Amniotic stem cell (primary cell): Measurements from ENCODE around the gene RIPPLY3.

Experiments used
- DNase-seq: peaks from one replicate; lab custom pipeline; 2025; lab: John Stamatoyannopoulos, UW

The RIPPLY3 gene

GRCh38 chr21:37006486-37007291, at the start of gene RIPPLY3:
RIPPLY3 (plus strand) TSS chr21:37006702; CDS start chr21:37006773, 71 bp downstream.
- DNase-seq = no peak

- no peak for DNase-seq
Measured at GRCh38 chr21:36959020-36959835, 47.3 kb upstream of the RIPPLY3 start.

- DNase-seq = no peak
Measured at GRCh38 chr21:36960676-36961284, 45.7 kb upstream of the RIPPLY3 start.

DNA sequence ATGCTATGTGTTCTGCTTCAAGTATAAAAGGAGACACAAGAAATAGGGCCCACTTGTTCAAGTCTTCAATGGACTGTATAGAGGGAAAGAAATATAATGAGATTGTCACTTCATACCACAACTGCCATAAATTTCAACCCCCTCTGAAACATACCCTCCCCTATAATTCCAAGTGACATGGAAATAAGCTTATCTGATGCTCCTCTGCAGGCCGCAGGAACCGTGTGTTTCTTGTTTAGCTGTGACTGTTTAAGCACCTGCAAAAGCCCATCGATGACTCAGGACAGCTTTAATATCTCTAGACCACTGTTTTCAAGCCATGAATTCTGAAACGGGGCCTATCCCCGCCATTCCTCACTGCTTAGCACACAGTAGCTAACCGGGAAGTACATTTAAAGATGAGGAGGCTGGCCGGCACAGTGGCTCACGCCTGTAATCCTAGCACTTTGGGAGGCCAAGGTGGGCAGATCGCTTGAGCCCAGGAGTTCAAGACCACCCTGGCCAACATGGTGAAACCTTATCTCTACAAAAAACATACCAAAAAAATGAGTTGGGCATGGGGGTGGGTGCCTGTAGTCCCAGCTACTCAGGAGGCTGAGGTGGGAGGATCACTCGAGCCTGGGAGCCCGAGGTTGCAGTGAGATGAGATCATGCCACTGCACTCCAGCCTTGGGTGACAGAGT, 44.3 kb upstream of the RIPPLY3 start:
- no peak for DNase-seq

- DNase-seq = no peak
Measured at GRCh38 chr21:36964398-36964797, 42.1 kb upstream of the RIPPLY3 start.

GRCh38 chr21:36964827-36965719, 41.4 kb upstream of the RIPPLY3 start:
- DNase-seq = no peak

- DNase-seq = no peak
Measured at GRCh38 chr21:36965720-36966065, 40.8 kb upstream of the RIPPLY3 start.

DNA sequence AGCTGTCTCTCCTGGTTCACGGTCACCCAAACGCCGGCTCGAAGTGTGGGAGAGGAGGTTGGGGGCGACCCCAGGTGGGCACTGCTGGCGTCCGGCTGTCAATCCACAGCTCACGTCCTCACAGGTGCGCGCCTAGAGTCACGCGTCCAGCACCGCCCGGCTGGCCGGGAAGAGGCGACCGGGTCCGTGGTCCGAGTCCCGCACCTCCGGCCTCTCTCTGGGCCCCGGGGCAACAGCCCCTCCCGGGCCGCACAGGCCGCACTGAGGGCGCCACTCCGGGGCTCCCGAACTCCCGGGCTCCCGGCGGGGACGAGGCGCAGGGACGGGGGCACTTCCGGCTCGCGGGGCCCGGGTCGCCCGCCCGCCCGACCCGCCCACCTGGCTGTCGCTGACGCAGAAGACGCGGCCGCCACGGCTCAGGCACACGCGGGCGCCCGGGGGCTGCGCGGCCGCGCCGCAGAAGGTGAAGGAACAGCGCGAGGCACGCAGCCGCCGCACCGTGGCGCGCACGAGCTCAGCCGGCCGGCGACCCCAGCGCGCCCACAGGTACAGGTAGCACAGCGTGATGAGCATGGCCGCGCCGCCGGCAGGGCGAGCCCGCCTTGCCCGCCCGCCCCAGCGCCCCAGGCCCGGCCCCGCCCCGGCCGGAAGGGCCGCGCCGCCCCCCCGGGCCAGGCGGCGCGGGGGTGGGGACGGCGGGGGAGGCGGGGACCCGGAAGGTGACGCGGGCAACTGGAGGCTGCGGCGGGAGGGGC, 40.3 kb upstream of the RIPPLY3 start, which contains the start of gene HLCS:
HLCS (minus strand) TSS at position 604 of the 755 bp plus-strand sequence; CDS start at position 573, 31 bp downstream.
- DNase-seq = peak; percentile 41

- no peak for DNase-seq
Measured at GRCh38 chr21:36966821-36967768, 39.4 kb upstream of the RIPPLY3 start.

DNA sequence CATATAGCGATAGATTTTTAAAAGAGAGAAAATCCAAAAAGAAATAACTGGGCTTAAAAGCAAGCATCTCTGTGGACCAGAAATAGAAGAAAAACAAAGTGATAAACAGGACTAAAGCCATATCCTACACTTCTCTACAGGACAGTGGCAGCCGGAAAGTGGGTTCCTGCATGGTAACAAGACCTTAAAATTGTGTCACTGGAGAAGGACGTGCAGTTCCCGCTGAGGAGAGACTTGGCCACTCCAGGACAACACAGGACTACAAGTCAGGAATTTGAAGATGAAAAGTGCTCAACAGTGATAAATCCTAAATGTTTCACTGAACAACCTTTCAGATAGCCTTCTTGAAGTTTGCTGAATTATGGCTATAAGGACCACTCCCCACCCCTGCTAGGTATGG, 38.1 kb upstream of the RIPPLY3 start:
- DNase-seq = no peak

DNA sequence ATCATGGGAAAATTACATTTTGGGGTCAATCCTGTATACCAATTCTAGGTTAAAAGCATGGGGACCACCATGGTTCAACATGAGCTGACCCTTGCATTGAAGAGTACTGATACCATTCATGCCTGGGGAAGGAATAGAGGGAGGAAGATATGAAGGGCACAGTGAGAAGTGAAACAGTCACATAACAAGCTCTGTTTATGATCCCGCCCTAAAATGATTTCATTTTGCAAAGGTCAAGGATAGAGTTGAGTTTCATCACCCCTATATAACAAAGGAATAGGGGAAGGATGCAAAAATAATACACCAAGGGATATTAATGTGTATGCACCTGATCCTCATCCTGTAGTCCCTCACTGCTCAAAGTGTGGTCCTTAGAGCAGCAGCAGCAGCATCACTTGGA, 37.5 kb upstream of the RIPPLY3 start:
- DNase-seq = no peak

DNA sequence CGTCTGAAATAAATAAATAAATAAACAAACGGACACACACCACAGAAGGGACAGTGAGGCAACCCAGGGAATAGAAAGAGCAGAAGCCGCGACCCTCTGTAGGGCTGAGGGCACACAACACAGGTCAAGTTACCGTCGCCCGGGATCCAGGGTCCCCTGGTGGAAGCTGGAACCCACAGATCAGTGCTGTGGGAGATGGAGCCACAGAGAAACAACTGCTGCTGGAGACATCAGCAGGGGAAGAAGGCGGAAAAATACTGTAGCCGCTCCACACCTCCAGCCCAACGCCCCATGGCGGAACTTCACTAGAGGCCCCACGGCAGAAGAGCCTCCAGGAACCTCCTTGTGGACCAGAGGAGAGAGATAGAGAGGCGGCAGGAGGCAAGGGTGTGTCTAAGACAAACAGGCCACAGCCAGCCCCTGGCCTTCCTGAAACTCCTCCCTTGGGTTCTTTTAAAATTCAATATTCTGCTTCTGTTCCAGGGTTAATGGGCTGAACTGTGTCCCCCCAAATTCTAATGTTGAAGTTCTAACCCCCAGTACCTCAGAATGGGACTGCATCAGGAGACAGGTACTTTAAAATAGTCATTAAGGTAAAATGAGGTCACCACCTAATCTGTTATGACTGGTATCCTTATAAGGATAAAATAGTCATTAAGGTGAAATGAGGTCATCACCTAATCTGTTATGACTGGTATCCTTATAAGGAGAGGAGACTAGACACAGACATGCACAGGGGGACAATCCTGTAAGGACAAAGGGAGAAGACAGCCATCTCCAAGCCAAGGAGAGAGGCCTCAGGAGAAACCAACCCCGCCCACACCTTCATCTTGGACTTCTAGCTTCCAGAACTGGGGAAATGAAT, 32.3 kb upstream of the RIPPLY3 start:
- no peak for DNase-seq

- no peak for DNase-seq
Measured at GRCh38 chr21:36974851-36975192, 31.7 kb upstream of the RIPPLY3 start.

DNA sequence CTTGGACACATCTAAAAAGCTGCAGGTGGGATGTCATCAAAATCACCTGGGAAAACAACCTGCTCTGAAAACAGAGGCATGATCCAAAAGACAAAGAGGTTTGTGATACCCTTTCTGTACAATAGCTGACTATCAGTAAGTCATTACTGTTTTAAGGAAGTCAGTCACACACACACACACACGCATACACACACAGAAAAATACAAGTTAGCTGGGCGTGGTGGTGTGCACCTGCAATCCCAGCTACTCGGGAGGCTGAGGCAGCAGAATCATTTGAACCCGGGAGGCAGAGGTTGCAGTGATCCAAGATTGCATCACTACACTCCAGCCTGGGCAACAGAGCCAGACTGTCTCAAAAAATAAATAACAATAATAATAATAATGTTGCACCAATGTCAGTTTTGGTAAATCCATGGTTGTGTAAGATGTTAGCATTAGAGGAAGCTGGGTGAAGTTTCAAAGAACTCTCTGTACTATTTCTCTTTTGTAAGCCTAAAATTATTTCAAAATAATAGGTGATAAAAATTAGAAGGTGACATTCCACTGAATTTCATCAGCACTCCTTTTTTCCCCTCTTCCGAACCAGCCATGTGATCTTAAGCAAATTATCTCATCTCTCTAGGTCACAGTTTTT, 30.2 kb upstream of the RIPPLY3 start:
- DNase-seq = no peak

GRCh38 chr21:36976882-36977651, 29.4 kb upstream of the RIPPLY3 start:
- peak; percentile 74 for DNase-seq

DNA sequence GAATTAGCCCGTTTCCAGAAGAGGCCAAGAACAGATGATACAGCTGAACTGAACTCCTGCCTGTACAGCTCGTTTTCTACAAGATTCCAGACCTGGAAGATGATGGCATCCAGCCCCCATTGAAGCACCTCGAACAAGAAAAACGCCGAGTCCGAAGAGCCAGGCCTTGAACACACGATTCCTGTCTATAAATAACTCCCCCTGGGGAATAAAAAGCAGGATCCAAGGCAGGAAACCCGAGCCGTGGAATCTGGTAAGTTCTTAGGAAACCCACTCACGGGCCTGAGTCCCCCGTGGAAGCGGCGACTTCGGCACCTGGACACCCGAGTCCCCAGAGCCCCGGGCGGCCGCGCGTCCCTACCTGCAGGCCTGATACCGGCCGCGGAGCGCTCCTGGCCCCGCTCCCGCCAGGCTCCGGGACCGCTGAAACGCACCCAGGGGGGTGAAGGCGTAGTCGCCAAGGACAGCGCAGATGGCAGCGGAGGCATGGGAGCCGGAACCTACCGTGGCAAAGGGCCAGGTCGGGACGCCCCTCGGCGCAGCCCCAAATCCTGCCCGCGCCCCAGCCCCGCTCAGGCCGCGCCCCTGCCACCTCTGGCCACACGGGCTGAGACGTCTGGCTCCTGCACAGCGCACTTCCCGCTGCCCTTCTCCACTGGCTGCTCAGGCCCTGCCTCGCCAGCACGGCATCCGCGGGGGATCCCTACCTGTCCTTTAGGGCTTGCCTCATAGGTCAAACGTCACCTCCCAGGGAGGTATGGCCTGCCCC, 26.0 kb upstream of the RIPPLY3 start:
- no peak for DNase-seq
